Activated CD8-positive, alpha-beta memory T cell treated with anti-CD3 and anti-CD28 coated beads, Interleukin-2, amount 10 ng/mL, durations not matched to agents 7 days and 5 days (primary cell): ENCODE data around the gene KLK15. TPM values are rescaled to one million over a fixed set of nuclear protein-coding genes. Genes with fewer than 3 reads are reported as not detected.

Source experiments
- ATAC-seq: fragments of 150-1000 bp; cut with Tn5 transposase; one replicate; pipeline ENCODE4 v1.10.0; 2021; ENCODE audit warnings: moderate library complexity
- CTCF ChIA-PET: fragments of 350-600 bp; sonication (Branson Sonifier 250); formaldehyde crosslinking; loops from one replicate; lab custom pipeline; 2021; ENCODE audit warnings: antibody characterized with exemption; lab: Charles Lee
- DNase-seq: peaks from one replicate; pipeline ENCODE4 v3.0.0-alpha.2; 2020
- H3K27ac Mint-ChIP-seq: one replicate; pipeline ENCODE4 v1.8.0; 2021; ENCODE audit warnings: mild to moderate bottlenecking, mixed read lengths
- H3K27me3 Mint-ChIP-seq: one replicate; pipeline ENCODE4 v1.8.0; 2021; ENCODE audit warnings: mixed read lengths
- H3K36me3 Mint-ChIP-seq: one replicate; pipeline ENCODE4 v1.8.0; 2021; ENCODE audit warnings: mild to moderate bottlenecking, mixed read lengths
- H3K4me1 Mint-ChIP-seq: one replicate; pipeline ENCODE4 v1.8.0; 2021; ENCODE audit warnings: mixed read lengths
- H3K4me3 Mint-ChIP-seq: one replicate; pipeline ENCODE4 v1.8.0; 2021; ENCODE audit warnings: mild to moderate bottlenecking, moderate library complexity, mixed read lengths
- H3K9me3 Mint-ChIP-seq: one replicate; pipeline ENCODE4 v1.8.0; 2022; ENCODE audit warnings: low read depth, mixed read lengths
- total RNA-seq, 2 experiments: library from RNA; stranded (reverse); gene quantifications; one replicate each; pipeline ENCODE4 v1.2.3, GENCODE V29; 2021

Gene KLK15
- total RNA-seq, 2 experiments from 2014 or later = not detected

DNA sequence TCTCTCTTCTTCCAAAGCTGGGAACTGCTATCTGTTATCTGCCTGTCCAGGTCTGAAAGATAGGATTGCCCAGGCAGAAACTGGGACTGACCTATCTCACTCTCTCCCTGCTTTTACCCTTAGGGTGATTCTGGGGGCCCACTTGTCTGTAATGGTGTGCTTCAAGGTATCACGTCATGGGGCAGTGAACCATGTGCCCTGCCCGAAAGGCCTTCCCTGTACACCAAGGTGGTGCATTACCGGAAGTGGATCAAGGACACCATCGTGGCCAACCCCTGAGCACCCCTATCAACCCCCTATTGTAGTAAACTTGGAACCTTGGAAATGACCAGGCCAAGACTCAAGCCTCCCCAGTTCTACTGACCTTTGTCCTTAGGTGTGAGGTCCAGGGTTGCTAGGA is 26.5 kb upstream of the KLK15 start:
- Mint-ChIP-seq H3K27me3 (peaks cover 23% of the 10 kb centered on the region), H3K36me3 (no peaks in the 10 kb centered on the region), H3K4me1 (no peaks in the 10 kb centered on the region), H3K4me3 (no peak overlapping the region), H3K9me3 (no peaks in the 10 kb centered on the region), H3K27ac (no peak overlapping the region)
- DNase-seq (no peak), ATAC-seq (no peak)
- CTCF ChIA-PET = no interaction called here

DNA sequence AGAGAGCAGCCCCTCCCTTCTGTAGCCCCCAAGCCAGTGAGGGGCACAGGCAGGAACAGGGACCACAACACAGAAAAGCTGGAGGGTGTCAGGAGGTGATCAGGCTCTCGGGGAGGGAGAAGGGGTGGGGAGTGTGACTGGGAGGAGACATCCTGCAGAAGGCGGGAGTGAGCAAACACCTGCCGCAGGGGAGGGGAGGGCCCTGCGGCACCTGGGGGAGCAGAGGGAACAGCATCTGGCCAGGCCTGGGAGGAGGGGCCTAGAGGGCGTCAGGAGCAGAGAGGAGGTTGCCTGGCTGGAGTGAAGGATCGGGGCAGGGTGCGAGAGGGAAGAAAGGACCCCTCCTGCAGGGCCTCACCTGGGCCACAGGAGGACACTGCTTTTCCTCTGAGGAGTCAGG is 25.5 kb upstream of the KLK15 start:
- no peak for ATAC-seq
- H3K27me3 Mint-ChIP-seq = peaks cover 27% of the 10 kb centered on the region

GRCh38 chr19:50857366-50857765 is 24.0 kb upstream of the KLK15 start:
- H3K4me3 Mint-ChIP-seq = no peak overlapping the region
- H3K9me3 Mint-ChIP-seq = no peaks in the 10 kb centered on the region
- peaks cover 24% of the 10 kb centered on the region for H3K27me3 Mint-ChIP-seq
- ATAC-seq (no peak), DNase-seq (no peak)
- H3K36me3 Mint-ChIP-seq = no peaks in the 10 kb centered on the region
- CTCF ChIA-PET = no interaction called here
- no peaks in the 10 kb centered on the region for H3K4me1 Mint-ChIP-seq
- no peak overlapping the region for H3K27ac Mint-ChIP-seq

More for the DNA sequence above, 25.5 kb upstream of the KLK15 start:
- Mint-ChIP-seq H3K4me3 (no peak overlapping the region), H3K4me1 (no peaks in the 10 kb centered on the region), H3K9me3 (no peaks in the 10 kb centered on the region), H3K27ac (no peak overlapping the region), H3K36me3 (no peaks in the 10 kb centered on the region)
- CTCF ChIA-PET = no interaction called here
- no peak for DNase-seq

- CTCF ChIA-PET = no interaction called here
Observed at GRCh38 chr19:50854636-50855410, 21.4 kb upstream of the KLK15 start, which contains the start of gene KLK3. KLK3 (plus strand) TSS chr19:50854915; CDS start chr19:50854956, 41 bp downstream.

DNA sequence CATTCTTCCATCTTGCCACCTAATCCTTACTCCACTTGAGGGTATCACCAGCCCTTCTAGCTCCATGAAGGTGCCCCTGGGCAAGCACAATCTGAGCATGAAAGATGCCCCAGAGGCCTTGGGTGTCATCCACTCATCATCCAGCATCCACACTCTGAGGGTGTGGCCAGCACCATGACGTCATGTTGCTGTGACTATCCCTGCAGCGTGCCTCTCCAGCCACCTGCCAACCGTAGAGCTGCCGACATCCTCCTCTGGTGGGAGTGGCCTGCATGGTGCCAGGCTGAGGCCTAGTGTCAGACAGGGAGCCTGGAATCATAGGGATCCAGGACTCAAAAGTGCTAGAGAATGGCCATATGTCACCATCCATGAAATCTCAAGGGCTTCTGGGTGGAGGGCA is 18.2 kb upstream of the KLK15 start:
- ATAC-seq (no peak), DNase-seq (no peak)
- CTCF ChIA-PET = no interaction called here
- Mint-ChIP-seq H3K36me3 (no peaks in the 10 kb centered on the region), H3K27me3 (peaks cover 18% of the 10 kb centered on the region), H3K4me1 (no peaks in the 10 kb centered on the region), H3K4me3 (no peak overlapping the region), H3K9me3 (no peaks in the 10 kb centered on the region), H3K27ac (no peak overlapping the region)

More at GRCh38 chr19:50854636-50855410, 21.4 kb upstream of the KLK15 start, which contains the start of gene KLK3:
- H3K27me3 Mint-ChIP-seq = peaks cover 25% of the 10 kb centered on the region
- DNase-seq (no peak), ATAC-seq (no peak)
- no peaks in the 10 kb centered on the region for H3K9me3 Mint-ChIP-seq
- no peaks in the 10 kb centered on the region for H3K36me3 Mint-ChIP-seq
- H3K27ac Mint-ChIP-seq = no peak within 1 kb of the TSS
- no peaks in the 10 kb centered on the region for H3K4me1 Mint-ChIP-seq
- H3K4me3 Mint-ChIP-seq = no peak within 1 kb of the TSS

GRCh38 chr19:50850738-50851137 is 17.4 kb upstream of the KLK15 start:
- Mint-ChIP-seq H3K4me3 (no peak overlapping the region), H3K27ac (no peak overlapping the region), H3K9me3 (no peaks in the 10 kb centered on the region), H3K4me1 (no peaks in the 10 kb centered on the region), H3K27me3 (peaks cover 20% of the 10 kb centered on the region), H3K36me3 (no peaks in the 10 kb centered on the region)
- DNase-seq (no peak), ATAC-seq (no peak)
- CTCF ChIA-PET = interaction anchor here (1.3 kb wide), 1 partner anchor 71 kb away, joined by 3 read pairs; no protein-coding TSS in a partner anchor

DNA sequence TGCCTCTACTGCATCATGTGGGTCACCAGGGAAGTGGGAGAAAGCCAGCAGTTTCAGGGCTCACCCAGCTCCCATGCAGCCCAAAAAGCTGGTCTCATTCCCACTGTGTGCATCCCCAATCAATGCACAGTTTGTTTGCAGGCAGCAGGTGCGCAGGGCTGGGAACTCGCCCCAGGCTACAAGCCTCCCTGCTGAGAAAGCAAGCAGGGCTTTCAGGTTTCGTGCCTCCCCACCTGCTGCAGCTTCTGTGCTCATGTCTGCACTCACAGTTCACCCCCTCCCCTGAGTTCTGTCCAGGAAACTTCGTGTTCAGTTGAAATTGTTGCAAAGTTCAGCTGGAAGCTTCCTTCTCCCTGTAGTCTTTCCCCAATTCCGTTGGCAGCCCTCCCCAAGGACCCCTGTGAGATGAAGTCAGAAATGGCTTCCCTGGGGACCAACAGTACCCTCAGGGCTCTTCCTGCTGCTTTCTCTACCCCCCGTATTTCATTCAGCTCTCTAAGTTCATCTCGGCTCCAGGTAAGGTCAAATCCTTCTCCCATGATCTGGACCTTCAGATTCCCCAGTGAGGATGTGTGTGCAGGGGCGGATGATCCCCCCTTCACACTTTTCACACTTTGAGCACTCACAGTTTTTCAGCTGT is 11.0 kb upstream of the KLK15 start:
- DNase-seq (no peak), ATAC-seq (no peak)
- H3K4me3 Mint-ChIP-seq = no peak overlapping the region
- H3K36me3 Mint-ChIP-seq = no peaks in the 10 kb centered on the region
- H3K9me3 Mint-ChIP-seq = no peaks in the 10 kb centered on the region
- H3K27ac Mint-ChIP-seq = no peak overlapping the region
- no peaks in the 10 kb centered on the region for H3K4me1 Mint-ChIP-seq
- H3K27me3 Mint-ChIP-seq = peaks cover 28% of the 10 kb centered on the region
- CTCF ChIA-PET = no interaction called here

- no peak for ATAC-seq
- peaks cover 28% of the 10 kb centered on the region for H3K27me3 Mint-ChIP-seq
- H3K27ac Mint-ChIP-seq = no peak overlapping the region
- no peaks in the 10 kb centered on the region for H3K9me3 Mint-ChIP-seq
- no peaks in the 10 kb centered on the region for H3K36me3 Mint-ChIP-seq
- no peak overlapping the region for H3K4me3 Mint-ChIP-seq
- DNase-seq = no peak
- no peaks in the 10 kb centered on the region for H3K4me1 Mint-ChIP-seq
- CTCF ChIA-PET = no interaction called here
Observed at GRCh38 chr19:50843701-50844221, 10.4 kb upstream of the KLK15 start.

DNA sequence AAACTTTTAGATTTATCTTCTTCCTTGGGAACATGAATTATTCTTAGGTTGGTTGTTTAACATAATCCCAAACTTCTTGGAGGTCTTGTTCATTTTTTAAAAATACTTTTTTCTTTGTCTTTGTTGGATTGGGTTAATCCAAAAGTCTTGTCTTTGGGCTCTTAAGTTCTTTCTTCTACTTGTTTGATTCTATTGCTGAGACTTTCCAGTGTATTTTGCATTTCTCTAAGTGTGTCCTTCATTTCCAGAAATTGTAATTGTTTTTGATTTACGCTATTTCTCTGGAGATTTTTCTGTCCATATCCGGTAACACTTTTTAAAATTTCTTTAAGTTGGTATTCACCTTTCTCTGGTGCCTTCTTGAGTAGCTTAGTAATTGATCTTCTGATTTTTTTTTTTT is 9.8 kb upstream of the KLK15 start:
- Mint-ChIP-seq H3K4me1 (peaks cover under 1% of the 10 kb centered on the region), H3K36me3 (no peaks in the 10 kb centered on the region), H3K4me3 (no peak overlapping the region), H3K9me3 (no peaks in the 10 kb centered on the region), H3K27me3 (peaks cover 23% of the 10 kb centered on the region), H3K27ac (no peak overlapping the region)
- CTCF ChIA-PET = no interaction called here
- DNase-seq = no peak
- no peak for ATAC-seq

- Mint-ChIP-seq H3K4me3 (no peak overlapping the region), H3K36me3 (no peaks in the 10 kb centered on the region), H3K9me3 (no peaks in the 10 kb centered on the region), H3K27ac (no peak overlapping the region), H3K4me1 (peaks cover 2% of the 10 kb centered on the region), H3K27me3 (peaks cover 27% of the 10 kb centered on the region)
- DNase-seq = no peak
- ATAC-seq = no peak
- CTCF ChIA-PET = no interaction called here
Observed at GRCh38 chr19:50842130-50842529, 8.8 kb upstream of the KLK15 start.

GRCh38 chr19:50839712-50840655 is 6.6 kb upstream of the KLK15 start:
- no peak overlapping the region for H3K27ac Mint-ChIP-seq
- no peaks in the 10 kb centered on the region for H3K36me3 Mint-ChIP-seq
- H3K4me3 Mint-ChIP-seq = no peak overlapping the region
- peaks cover 11% of the 10 kb centered on the region for H3K4me1 Mint-ChIP-seq
- H3K9me3 Mint-ChIP-seq = no peaks in the 10 kb centered on the region
- CTCF ChIA-PET = interaction anchor here (0.6 kb wide), 1 partner anchor 175 kb away, joined by 3 read pairs; no protein-coding TSS in a partner anchor
- ATAC-seq = no peak
- DNase-seq = no peak
- H3K27me3 Mint-ChIP-seq = peaks cover 36% of the 10 kb centered on the region

- Mint-ChIP-seq H3K27ac (no peak overlapping the region), H3K27me3 (peaks cover 34% of the 10 kb centered on the region), H3K4me3 (no peak overlapping the region), H3K9me3 (no peaks in the 10 kb centered on the region), H3K4me1 (peaks cover 11% of the 10 kb centered on the region), H3K36me3 (no peaks in the 10 kb centered on the region)
- DNase-seq = no peak
- ATAC-seq = no peak
- CTCF ChIA-PET = no interaction called here
Observed at GRCh38 chr19:50838239-50838638, 4.9 kb upstream of the KLK15 start.

DNA sequence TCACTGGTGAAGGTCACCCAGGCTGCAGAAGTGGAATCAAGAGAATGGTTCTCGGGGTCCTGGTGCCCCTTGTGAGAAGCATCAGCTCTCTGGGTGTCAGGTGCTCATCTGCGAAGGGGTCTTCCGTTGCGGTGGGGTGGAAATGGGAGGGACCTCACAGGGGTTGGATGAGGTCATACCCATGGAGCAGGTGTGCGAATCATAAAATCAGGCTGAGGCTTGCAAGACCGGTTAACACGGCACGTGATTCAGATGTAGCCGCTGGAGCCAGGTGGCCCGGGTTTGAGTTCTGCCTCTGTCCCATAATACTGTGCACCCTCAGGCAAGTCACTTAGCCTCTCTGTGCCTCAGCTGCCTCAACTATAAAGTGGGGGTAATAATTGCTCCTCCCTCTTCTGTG is 3.9 kb upstream of the KLK15 start:
- CTCF ChIA-PET = no interaction called here
- Mint-ChIP-seq H3K4me3 (no peak overlapping the region), H3K4me1 (peaks cover 11% of the 10 kb centered on the region), H3K27me3 (peaks cover 40% of the 10 kb centered on the region), H3K27ac (no peak overlapping the region), H3K36me3 (no peaks in the 10 kb centered on the region), H3K9me3 (no peaks in the 10 kb centered on the region)
- no peak for DNase-seq
- no peak for ATAC-seq
